ENCODE data around the gene IL4R. TPM values are rescaled to one million over a fixed set of nuclear protein-coding genes. Genes with fewer than 3 reads are reported as not detected.

IL4R gene
- total and polyA plus RNA-seq, 4 donors = 15.5 to 61.9 (median 29.9) TPM

DNA sequence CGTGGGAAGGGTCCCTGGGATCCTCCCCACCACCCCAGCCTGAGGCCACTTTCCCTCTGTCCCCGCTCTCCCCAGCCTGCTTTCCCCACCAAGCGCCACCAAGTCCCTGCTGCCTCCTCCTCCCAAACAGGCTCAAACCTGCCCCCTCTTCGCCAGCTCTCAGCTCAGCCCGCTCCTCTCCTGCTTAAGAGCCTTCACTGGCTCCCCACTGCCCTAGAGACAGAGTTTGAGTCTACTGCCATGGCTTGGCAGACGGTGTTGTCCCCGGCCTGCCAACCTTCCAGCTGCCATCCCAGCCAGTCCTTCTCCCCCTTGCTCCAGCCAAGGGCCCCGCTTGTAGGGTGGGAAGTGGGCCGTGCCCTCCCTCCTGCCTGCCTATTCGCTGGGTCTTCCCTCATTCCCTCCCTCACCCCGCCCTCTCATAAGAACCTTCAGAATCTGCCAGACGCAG, 11.1 kb downstream of the IL4R start:
- DNase-seq (ENCODE audit: low spot score) = no peak
- Histone ChIP-seq H3K9ac (ENCODE audit: low read depth in 1 of 2, low read length in 2 of 2) (no peak overlapping the region), H3K9me3 (ENCODE audit: control insufficient read depth in 4 of 4, low read length in 3 of 4) (no peaks in the 10 kb centered on the region), H3K4me3 (ENCODE audit: low read depth in 1 of 3, low read length in 3 of 3) (no peak overlapping the region), H3K36me3 (ENCODE audit: control insufficient read depth in 4 of 4, insufficient read depth in 3 of 4, low read depth in 1 of 4, low read length in 3 of 4) (peaks cover 0 to 2% (median 0%) of the 10 kb centered on the region in 4 donors), H3K27ac (ENCODE audit: low read depth in 1 of 2, low read length in 2 of 2) (peak overlapping the region; percentile 92 to 98), H3K27me3 (ENCODE audit: control insufficient read depth in 4 of 4, insufficient read depth in 4 of 4, low read length in 3 of 4) (no peaks in the 10 kb centered on the region), H3K4me1 (ENCODE audit: control insufficient read depth in 4 of 4, insufficient read depth in 4 of 4, low read length in 3 of 4) (peaks cover 40 to 61% (median 53%) of the 10 kb centered on the region in 4 donors)
- 77% methylated on average over 12 of the region's 12 CpGs for WGBS
- TF ChIP-seq EGR1 (IDR thresholded peaks at IDR 0.05; ENCODE audit: low read depth in 2 of 2) (no peak), JUND (IDR thresholded peaks at IDR 0.05) (no peak), RXRA (IDR thresholded peaks at IDR 0.05) (no peak), SP1 (IDR thresholded peaks at IDR 0.05) (no peak), HNF4G (IDR thresholded peaks at IDR 0.05) (no peak), FOXA2 (IDR thresholded peaks at IDR 0.05) (no peak), NR2F2 (IDR thresholded peaks at IDR 0.05) (no peak)
- TF ChIP-seq, protein P1, sequence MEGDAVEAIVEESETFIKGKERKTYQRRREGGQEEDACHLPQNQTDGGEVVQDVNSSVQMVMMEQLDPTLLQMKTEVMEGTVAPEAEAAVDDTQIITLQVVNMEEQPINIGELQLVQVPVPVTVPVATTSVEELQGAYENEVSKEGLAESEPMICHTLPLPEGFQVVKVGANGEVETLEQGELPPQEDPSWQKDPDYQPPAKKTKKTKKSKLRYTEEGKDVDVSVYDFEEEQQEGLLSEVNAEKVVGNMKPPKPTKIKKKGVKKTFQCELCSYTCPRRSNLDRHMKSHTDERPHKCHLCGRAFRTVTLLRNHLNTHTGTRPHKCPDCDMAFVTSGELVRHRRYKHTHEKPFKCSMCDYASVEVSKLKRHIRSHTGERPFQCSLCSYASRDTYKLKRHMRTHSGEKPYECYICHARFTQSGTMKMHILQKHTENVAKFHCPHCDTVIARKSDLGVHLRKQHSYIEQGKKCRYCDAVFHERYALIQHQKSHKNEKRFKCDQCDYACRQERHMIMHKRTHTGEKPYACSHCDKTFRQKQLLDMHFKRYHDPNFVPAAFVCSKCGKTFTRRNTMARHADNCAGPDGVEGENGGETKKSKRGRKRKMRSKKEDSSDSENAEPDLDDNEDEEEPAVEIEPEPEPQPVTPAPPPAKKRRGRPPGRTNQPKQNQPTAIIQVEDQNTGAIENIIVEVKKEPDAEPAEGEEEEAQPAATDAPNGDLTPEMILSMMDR (IDR thresholded peaks at IDR 0.05; ENCODE audit: low read depth, low read length, missing input control) = no peak
- TF ChIP-seq, protein P2, sequence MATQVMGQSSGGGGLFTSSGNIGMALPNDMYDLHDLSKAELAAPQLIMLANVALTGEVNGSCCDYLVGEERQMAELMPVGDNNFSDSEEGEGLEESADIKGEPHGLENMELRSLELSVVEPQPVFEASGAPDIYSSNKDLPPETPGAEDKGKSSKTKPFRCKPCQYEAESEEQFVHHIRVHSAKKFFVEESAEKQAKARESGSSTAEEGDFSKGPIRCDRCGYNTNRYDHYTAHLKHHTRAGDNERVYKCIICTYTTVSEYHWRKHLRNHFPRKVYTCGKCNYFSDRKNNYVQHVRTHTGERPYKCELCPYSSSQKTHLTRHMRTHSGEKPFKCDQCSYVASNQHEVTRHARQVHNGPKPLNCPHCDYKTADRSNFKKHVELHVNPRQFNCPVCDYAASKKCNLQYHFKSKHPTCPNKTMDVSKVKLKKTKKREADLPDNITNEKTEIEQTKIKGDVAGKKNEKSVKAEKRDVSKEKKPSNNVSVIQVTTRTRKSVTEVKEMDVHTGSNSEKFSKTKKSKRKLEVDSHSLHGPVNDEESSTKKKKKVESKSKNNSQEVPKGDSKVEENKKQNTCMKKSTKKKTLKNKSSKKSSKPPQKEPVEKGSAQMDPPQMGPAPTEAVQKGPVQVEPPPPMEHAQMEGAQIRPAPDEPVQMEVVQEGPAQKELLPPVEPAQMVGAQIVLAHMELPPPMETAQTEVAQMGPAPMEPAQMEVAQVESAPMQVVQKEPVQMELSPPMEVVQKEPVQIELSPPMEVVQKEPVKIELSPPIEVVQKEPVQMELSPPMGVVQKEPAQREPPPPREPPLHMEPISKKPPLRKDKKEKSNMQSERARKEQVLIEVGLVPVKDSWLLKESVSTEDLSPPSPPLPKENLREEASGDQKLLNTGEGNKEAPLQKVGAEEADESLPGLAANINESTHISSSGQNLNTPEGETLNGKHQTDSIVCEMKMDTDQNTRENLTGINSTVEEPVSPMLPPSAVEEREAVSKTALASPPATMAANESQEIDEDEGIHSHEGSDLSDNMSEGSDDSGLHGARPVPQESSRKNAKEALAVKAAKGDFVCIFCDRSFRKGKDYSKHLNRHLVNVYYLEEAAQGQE (IDR thresholded peaks at IDR 0.05) = no peak

DNA sequence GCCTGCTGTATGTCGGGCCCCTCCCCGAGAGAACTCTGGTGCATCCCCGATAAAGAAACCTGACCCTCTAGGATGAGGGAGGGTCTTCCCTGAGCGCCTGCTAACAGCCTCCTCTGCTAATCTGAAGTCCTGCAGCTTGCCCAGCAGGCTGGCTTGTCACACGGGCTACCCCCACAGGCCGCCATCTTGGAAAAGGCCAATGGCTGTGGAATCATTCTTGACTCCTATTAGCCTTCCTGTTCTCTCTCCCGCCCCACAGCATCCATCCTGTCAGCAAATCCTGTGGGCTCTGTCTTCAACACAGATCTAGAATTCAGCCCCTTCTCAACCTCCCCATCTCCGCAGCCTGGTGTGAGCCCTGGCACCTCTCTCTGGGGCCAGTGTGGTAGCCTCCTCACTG, 12.0 kb downstream of the IL4R start:
- Histone ChIP-seq H3K27ac (ENCODE audit: low read depth in 1 of 2, low read length in 2 of 2) (peak overlapping the region; percentile 92 to 98), H3K36me3 (ENCODE audit: control insufficient read depth in 4 of 4, insufficient read depth in 3 of 4, low read depth in 1 of 4, low read length in 3 of 4) (peaks cover 0 to 4% (median 3%) of the 10 kb centered on the region in 4 donors), H3K9me3 (ENCODE audit: control insufficient read depth in 4 of 4, low read length in 3 of 4) (no peaks in the 10 kb centered on the region), H3K27me3 (ENCODE audit: control insufficient read depth in 4 of 4, insufficient read depth in 4 of 4, low read length in 3 of 4) (no peaks in the 10 kb centered on the region), H3K4me3 (ENCODE audit: low read depth in 1 of 3, low read length in 3 of 3) (no peak overlapping the region), H3K4me1 (ENCODE audit: control insufficient read depth in 4 of 4, insufficient read depth in 4 of 4, low read length in 3 of 4) (peaks cover 37 to 54% (median 47%) of the 10 kb centered on the region in 4 donors), H3K9ac (ENCODE audit: low read depth in 1 of 2, low read length in 2 of 2) (no peak overlapping the region)
- DNase-seq (ENCODE audit: low spot score) = no peak
- TF ChIP-seq, protein P3, sequence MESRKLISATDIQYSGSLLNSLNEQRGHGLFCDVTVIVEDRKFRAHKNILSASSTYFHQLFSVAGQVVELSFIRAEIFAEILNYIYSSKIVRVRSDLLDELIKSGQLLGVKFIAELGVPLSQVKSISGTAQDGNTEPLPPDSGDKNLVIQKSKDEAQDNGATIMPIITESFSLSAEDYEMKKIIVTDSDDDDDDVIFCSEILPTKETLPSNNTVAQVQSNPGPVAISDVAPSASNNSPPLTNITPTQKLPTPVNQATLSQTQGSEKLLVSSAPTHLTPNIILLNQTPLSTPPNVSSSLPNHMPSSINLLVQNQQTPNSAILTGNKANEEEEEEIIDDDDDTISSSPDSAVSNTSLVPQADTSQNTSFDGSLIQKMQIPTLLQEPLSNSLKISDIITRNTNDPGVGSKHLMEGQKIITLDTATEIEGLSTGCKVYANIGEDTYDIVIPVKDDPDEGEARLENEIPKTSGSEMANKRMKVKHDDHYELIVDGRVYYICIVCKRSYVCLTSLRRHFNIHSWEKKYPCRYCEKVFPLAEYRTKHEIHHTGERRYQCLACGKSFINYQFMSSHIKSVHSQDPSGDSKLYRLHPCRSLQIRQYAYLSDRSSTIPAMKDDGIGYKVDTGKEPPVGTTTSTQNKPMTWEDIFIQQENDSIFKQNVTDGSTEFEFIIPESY (IDR thresholded peaks at IDR 0.05) = no peak
- TF ChIP-seq, protein P4, sequence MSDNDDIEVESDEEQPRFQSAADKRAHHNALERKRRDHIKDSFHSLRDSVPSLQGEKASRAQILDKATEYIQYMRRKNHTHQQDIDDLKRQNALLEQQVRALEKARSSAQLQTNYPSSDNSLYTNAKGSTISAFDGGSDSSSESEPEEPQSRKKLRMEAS (IDR thresholded peaks at IDR 0.05) = no peak
- TF ChIP-seq HNF4G (IDR thresholded peaks at IDR 0.05) (no peak), RAD21 (IDR thresholded peaks at IDR 0.05) (no peak), NR2F2 (IDR thresholded peaks at IDR 0.05) (no peak), FOXA1 (IDR thresholded peaks at IDR 0.05) (no peak), TAF1 (conservative IDR thresholded peaks at IDR 0.05) (no peak), HNF4A (conservative IDR thresholded peaks at IDR 0.05) (no peak), JUND (IDR thresholded peaks at IDR 0.05) (no peak), FOXA2 (IDR thresholded peaks at IDR 0.05) (no peak), SP1 (IDR thresholded peaks at IDR 0.05) (no peak), RXRA (IDR thresholded peaks at IDR 0.05) (no peak), YY1 (IDR thresholded peaks at IDR 0.05) (no peak), EGR1 (IDR thresholded peaks at IDR 0.05; ENCODE audit: low read depth in 2 of 2) (no peak), GABPA (IDR thresholded peaks at IDR 0.05 in 1 of 2, conservative IDR thresholded peaks at IDR 0.05 in 1 of 2) (no peak)
- TF ChIP-seq, protein P1 (IDR thresholded peaks at IDR 0.05; ENCODE audit: low read depth, low read length, missing input control) = no peak
- TF ChIP-seq, protein P5, sequence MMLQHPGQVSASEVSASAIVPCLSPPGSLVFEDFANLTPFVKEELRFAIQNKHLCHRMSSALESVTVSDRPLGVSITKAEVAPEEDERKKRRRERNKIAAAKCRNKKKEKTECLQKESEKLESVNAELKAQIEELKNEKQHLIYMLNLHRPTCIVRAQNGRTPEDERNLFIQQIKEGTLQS (IDR thresholded peaks at IDR 0.05) = no peak
- TF ChIP-seq, protein P2 (IDR thresholded peaks at IDR 0.05) = no peak
- 94% methylated on average over 8 of the region's 8 CpGs for WGBS
